Renal cortex interstitium (tissue), 11 donors: Measurements from ENCODE around the gene RNF123. TPM values are rescaled to one million over a fixed set of nuclear protein-coding genes. Genes with fewer than 3 reads are reported as not detected.
A peak's percentile ranks its signal among the peaks of the same experiment; 100 is the strongest.

ENCODE experiments used
- DNase-seq, 11 donors: peaks; one replicate each; pipeline ENCODE4 v3.0.0-alpha.2; 2013; ENCODE audit warnings: low read depth in 9 of 11, low spot score in 4 of 11; ENCODE audit errors: extremely low read depth in 1 of 11
- polyA plus RNA-seq, 3 donors: library from polyadenylated mRNA; unstranded; fragments of 120-200 nt; gene quantifications; one replicate each; pipeline ENCODE4 v1.2.1, GENCODE V29; 2013; ENCODE audit not compliant: insufficient read length in 3 of 3

The RNF123 gene
- polyA plus RNA-seq, 3 donors = 33.9 to 42.2 (median 38.8) TPM

GRCh38 chr3:49655731-49656285 is 33.5 kb upstream of the RNF123 start:
- DNase-seq = no peak

GRCh38 chr3:49656541-49657112 is 32.7 kb upstream of the RNF123 start:
- no peak for DNase-seq

GRCh38 chr3:49657208-49657915 is 32.0 kb upstream of the RNF123 start:
- no peak for DNase-seq

GRCh38 chr3:49658711-49659110 is 30.6 kb upstream of the RNF123 start:
- no peak for DNase-seq

- no peak for DNase-seq
Measured at GRCh38 chr3:49659756-49660155, 29.6 kb upstream of the RNF123 start.

- no peak for DNase-seq
Measured at GRCh38 chr3:49661281-49661680, 28.1 kb upstream of the RNF123 start.

- no peak for DNase-seq
Measured at GRCh38 chr3:49662021-49662420, 27.3 kb upstream of the RNF123 start.

- no peak for DNase-seq
Measured at GRCh38 chr3:49662720-49663413, 26.5 kb upstream of the RNF123 start.

- DNase-seq = no peak
Measured at GRCh38 chr3:49663831-49664230, 25.5 kb upstream of the RNF123 start.

GRCh38 chr3:49664300-49664699 is 25.1 kb upstream of the RNF123 start:
- no peak for DNase-seq

GRCh38 chr3:49665822-49666519 is 23.4 kb upstream of the RNF123 start:
- no peak for DNase-seq

GRCh38 chr3:49666592-49666991 is 22.8 kb upstream of the RNF123 start:
- no peak for DNase-seq

- no peak for DNase-seq
Measured at GRCh38 chr3:49667701-49668413, 21.5 kb upstream of the RNF123 start.

- no peak for DNase-seq
Measured at GRCh38 chr3:49668414-49668797, 21.0 kb upstream of the RNF123 start.

GRCh38 chr3:49668861-49669260 is 20.5 kb upstream of the RNF123 start:
- no peak for DNase-seq

GRCh38 chr3:49669352-49669751 is 20.0 kb upstream of the RNF123 start:
- no peak for DNase-seq

GRCh38 chr3:49670940-49671290 is 18.4 kb upstream of the RNF123 start:
- no peak for DNase-seq

- DNase-seq = peak in 7 of 11 donors; percentile 41 to 71 (median 63)
Measured at GRCh38 chr3:49671291-49672288, 17.8 kb upstream of the RNF123 start.
